ENCODE measurements around the gene PKP4. TPM values are rescaled to one million over a fixed set of nuclear protein-coding genes. Genes with fewer than 3 reads are reported as not detected.

Gene PKP4
- total RNA-seq, 1 experiment from 2014 or later: 37.3 TPM

DNA sequence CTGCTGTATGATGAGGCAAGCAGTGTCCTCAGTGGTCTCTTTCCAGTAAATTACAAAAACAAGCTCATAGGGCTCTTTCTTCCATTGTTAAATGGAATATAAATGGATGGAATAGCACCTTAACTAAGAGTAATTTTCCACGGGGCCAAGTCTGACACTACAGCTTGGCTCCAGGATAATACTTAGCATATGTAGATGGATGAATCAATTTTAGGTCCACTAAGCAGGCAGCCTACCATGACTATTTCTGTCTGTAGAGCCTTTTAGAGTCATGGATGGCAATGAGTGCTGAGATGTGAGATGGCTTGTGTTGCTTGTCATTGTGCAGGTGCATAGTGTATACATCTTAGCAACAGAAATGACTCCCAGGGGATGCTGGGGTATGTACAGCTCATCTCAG, 125.9 kb downstream of the PKP4 start:
- DNase-seq (ENCODE audit: low read depth): no peak

DNA sequence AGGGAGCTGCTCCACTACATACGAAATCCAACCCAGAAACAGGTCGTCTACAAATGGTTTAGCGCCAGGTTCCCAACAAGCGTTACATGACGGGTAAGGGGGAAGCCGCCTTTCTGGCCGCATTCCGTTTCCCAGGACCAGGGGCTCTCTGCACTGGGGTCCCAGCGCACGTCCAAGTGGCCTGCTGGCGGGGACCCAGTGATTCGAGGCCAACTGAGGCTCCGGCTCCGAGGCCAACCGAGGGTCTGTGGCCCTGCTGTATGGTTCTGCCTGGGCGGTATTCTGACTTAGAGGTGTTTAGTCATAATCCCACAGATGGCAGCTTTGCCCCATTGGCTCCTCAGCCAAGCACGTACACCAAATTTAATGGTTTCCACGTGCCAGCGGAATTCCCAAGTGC, 127.2 kb downstream of the PKP4 start:
- no peak for DNase-seq (ENCODE audit: low read depth)

DNA sequence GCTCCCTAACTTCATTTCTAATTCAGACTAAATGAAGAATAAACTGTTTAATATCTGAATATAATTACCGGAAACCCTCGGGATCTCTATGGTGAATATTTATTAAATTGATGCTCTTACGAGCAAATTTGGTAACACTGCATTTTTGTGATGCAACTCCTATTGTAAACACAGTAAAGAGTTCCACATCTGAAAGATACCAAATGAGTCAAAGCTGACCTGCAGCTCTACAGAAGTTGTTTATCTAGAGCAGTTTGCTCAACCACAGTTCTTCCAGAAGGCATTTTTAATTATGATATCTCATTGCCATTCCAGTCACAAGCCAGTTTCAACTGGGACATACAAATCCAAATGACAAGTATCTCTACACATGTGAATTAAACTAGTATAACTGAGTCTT, 129.7 kb downstream of the PKP4 start:
- no peak for DNase-seq (ENCODE audit: low read depth)

DNA sequence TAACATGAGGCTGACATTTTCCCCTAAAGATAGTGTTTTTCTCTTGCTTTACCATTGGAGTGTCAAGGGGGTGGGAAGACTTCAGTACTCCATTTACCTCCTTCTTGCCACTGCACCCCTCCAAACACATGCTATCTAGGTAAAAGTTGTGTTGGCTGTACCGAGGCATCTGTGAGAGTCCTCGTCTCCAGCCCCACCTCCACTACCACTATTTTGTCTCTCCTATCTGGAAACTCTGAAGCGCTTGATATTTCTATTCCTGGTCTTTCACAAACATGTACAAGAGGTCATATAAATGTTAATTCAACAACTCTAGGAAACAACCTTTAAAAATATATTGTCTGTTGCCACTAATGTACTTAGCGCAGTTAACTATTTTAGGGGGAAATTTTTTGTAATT, 132.6 kb downstream of the PKP4 start:
- DNase-seq (ENCODE audit: low read depth): no peak

DNA sequence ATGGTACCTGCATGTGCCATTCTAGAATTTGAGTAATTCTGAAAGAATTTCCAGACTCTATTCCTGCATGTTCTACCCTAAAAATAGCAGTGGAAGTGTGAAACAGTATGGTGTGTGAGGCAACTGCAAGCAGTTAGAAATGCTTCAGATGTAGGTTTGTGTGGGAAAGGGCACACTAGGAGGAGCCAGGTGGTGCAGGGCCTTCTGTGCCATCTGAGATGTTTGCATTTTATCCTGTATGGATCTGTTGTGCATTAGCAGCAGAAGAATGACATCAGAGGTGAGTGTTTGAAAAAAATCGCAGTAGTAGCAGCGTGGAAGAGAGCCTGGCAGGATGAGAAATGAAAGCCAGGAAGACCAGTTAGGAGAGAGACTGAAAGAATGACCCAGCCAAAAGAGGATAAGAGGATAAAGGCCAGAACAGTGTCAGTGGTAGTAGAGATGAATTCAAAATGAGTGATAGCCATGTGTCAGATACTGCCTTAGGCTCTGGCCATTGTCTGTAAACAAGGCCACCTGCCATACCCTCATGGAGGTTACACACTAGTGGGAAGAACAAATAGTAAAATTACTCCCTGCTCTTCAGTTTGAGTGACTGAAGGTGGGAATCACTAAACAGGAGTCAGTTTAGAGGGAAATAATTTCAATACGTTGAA, 142.2 kb downstream of the PKP4 start:
- DNase-seq (ENCODE audit: low read depth): no peak

DNA sequence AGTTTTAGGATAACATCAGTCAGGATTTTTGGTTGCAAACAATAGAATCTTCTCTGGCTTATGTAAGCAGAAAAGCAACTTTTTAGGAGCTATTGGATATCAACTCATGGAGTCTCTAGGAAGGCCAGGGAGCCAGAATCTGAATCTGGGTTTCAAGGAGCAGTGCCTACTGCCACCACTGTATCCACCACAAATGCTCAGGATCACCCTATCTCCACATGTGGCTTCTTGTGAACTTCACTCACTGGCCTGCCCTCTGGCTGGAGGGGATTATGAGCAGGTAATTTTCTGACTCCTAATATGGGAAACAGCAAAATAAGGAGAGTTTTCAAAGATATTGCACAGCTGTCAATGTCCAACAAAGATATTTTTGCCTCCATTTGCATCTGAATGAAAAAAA, 142.9 kb downstream of the PKP4 start:
- DNase-seq (ENCODE audit: low read depth): no peak

DNA sequence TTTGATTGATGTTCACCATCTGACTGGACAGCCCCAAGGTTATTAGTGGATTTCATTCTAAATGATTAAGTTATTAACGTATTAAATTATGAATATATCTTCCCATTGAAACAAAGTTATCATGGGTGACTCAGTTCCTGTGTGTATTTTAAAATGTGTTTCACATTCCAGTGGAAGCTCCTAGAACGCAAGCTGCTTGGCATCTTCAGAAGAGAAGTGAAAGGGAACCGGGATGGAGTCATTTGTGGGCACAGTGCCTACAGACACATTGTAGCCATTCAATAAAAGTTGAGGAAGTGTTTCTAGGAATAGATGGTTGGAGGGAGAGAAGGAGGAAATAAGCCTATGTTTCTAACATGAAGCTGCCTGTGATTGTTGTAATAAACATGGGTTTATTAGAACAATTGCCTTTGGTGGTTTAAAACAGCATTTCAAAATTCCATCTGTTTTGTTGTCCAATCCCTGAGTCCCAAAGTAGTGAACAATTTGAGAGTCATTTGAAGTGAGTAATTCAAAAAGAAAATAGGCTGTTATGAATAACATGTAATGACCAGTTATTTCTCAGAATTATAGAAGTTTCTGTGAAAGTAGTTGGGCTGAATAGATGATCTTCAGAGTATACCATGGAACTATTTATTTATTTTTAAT, 143.5 kb downstream of the PKP4 start:
- DNase-seq (ENCODE audit: low read depth): peak; percentile 88

DNA sequence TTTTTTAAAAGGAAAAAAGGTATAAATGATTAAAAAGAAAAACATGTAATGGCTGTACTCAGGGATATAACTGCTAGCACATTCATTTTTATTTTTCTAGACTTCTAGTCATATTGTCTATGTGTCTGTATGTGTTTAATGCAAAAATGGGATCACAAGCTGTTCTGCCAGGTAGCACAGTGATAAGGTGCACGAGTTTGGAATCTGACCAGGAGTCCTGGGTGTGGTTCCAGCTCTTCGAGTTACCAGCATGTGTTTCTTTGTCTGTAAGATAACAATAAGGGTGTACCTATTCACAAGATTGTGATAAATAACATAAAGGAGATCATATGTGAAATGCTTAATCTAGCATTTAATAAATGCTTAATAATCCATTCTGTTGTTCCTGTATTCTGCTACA, 145.3 kb downstream of the PKP4 start:
- no peak for DNase-seq (ENCODE audit: low read depth)

DNA sequence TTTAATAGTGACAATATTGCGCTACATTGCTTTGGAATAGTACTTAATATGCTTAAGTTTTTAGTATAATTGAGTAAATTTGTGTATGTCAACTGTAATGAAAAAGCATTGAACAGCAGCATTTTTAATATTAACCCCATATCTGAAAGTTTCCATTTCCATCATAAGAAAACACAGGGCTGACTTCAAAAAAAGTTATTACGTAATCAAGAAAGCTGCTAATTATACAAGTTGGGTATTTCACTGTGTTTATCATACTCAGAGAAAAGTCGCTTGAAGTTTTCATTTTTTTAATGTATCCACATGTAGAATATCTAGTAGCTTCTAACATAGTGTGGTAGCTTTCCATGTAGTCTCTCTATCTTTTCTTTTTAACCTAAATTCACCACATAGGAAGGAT, 146.5 kb downstream of the PKP4 start:
- no peak for DNase-seq (ENCODE audit: low read depth)

DNA sequence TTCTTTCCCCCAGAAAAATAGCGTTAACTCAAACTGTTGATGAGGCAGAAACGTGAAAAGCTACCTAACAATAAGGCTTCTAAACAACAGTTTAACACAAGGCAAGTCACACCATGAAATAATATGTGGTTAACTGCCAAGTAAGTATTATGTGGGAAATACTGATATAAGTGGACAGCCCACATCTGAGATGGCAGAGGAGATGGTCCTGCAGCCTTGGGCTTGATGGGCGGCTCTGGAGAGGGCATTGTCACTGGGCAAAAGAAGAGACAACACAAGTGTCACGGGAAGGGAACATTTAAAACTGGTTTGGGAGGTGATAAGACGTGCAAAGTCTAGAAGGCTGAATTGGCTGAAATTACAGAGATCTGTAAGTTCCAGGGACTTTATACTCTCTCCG, 147.2 kb downstream of the PKP4 start:
- no peak for DNase-seq (ENCODE audit: low read depth)

DNA sequence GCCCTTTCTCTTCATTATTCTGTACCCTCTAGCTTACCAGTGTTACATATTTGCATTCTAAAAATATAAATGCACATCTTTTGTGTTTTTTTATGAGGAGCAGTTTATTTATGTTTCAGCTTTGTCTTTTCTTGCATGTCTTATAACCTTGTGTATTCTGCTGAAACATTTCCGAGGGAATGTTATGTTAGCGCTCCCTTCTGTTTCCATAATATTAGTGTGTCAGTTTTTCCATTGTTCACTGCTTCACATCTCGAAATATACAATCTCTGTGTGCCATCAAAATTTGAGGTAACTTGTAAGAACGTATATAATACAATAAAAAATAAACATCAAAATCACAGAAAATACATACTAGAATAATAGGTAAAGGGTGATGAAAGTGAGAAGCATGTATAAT, 153.3 kb downstream of the PKP4 start:
- DNase-seq (ENCODE audit: low read depth): no peak

DNA sequence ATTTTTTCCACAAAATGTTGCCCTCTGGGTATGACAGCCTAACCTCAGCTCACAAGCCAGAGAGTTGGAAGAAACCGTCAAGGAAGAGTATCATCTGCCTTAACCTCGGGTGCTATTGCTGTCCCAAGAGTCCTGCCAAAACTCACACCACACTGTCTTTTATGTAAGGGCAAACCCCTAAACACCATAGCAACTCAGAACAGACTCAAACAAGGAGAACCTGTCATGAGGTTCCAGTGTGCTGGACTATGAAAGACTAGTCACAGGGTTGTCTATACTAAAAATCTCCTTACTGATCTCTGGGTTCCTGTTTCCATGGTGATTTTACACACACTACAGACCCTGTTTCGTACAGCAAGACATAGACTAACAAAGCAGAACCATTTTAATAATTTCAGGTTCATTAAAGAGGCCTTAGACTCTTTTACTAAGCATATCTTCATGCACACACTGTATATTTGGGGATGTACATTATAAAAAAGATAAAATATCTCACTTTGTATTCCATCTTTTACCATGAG, 159.8 kb downstream of the PKP4 start:
- DNase-seq (ENCODE audit: low read depth): no peak

DNA sequence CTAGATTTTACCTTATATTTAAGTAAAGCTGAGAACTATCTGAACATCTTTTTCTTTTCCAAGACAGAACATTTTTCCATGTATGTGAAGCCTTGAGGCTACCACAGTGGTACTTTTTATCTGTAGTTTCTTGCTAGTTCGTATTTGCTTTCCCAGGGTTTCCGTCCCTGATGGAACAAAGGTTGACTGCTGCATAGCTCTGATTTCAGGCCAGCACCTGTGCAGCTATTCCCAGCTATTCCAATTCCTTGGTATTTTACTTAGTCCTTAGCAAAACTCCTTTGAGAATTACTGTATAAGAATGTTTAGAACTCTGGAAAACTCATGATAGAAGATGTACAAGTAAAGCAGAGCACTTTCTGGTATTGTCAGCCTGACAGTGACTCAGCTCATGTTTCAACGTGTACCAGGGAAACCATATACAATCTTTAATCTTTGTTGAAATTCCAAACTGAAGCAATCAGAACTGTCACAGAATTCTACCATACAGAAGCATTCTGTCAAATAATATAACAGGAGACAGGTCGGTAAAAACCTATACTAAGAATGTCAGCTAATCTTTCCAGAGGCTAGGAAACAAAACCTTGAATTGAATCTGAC, 162.2 kb downstream of the PKP4 start:
- no peak for DNase-seq (ENCODE audit: low read depth)

DNA sequence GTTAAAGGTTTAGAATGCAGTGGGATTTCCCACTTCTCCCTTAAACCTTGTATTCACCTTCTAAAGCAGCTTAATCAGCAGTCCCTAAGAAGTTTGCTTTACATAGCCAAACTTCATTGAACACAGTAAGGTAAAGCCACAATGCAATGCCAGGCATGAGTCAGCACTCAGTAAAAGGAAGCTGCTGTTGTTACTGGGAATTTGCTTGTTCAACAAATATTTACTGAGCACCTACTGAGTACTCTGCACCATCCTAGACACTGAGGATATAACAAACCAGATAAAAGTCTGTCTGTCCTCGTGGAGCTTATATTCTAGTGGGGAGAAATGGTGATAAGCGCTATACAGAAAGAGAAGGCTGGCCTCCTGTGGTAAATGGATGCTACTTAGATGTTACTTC, 162.7 kb downstream of the PKP4 start:
- peak; percentile 68 for DNase-seq (ENCODE audit: low read depth)

DNA sequence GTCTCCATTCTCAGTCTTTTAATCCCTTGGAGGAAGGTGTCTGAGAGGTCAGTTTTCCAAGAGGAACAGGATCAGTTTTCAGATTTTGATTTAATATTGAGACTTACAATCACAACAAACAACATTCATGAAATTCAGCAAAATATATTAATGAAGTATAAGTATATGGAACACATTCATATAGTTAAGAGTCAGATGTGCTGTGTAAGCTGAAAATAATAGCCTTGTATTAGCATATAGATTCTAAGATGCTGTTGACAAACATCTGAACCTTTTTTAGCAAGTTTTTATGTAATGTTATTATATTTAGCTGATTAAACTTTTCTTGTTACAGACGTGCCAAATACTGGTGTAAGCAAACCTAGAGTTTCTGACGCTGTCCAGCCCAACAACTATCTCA, 163.9 kb downstream of the PKP4 start:
- DNase-seq (ENCODE audit: low read depth): no peak

DNA sequence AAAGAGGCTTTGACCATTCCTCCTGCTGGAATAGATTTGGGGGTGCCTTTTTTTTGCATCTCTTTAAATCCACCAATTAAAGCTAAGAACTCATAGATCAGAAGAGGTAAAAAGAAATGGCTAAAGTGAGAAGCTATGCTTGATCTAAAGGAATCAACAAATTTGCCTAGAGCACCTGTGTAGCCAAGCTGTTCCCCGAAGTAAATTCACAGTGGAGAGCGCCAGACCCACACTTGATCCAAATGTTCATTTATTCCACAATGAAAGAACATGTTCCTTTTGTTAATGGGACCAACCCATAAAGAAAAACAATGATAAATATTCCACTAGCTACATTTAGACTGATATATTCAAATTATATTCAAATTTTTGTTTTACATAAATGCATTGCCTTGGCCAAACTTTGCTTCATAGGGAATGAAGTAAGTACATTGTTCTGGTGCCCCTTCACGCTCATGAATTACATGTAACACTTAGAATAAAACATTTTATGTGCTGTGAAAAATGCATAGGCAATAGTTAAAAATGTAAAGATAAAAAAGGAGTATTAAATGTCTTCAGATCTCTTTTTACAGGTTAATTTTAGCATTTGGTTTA, 167.4 kb downstream of the PKP4 start:
- no peak for DNase-seq (ENCODE audit: low read depth)

DNA sequence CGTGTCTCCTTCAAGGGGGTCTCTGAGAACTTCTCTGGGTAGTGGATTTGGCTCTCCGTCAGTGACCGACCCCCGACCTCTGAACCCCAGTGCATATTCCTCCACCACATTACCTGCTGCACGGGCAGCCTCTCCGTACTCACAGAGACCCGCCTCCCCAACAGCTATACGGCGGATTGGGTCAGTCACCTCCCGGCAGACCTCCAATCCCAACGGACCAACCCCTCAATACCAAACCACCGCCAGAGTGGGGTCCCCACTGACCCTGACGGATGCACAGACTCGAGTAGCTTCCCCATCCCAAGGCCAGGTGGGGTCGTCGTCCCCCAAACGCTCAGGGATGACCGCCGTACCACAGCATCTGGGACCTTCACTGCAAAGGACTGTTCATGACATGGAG, 168.2 kb downstream of the PKP4 start:
- no peak for DNase-seq (ENCODE audit: low read depth)

DNA sequence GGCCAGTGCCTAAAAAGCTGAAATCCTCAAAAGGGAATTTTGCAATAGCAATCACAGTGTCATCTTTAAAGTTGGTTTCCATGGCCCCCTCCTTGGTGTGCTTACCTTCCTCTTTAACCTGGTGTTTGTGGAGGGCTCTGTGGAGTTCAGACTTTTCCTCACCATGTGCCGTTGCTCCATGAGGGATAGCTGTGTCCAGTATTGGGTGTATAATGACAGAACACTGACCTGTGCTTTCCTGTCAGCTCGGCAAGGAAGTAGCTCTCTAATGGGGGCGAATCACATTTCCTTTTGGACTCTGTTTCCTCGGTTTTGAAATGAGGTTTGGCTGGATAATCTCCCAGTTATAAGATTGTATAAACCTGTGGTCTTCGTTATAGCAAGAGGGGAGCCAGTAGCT, 172.4 kb downstream of the PKP4 start:
- DNase-seq (ENCODE audit: low read depth): no peak

DNA sequence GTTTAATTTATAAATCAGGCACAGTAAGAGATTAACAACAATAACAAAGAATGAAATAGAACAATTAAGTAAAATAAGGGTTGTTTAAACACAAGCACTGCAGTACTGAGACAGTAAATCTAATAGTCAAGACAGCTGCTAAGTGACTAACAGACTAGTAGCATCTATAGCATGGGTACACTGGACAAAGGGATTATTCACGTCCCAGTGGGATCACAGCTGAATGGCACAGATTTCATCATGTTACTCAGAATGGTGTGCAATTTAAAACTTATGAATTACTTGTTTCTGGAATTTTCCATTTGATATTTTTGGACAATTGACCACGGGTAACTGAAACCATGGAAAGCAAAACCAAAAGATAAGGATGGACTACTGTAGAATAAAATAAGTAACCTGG, 176.5 kb downstream of the PKP4 start:
- DNase-seq (ENCODE audit: low read depth): no peak

DNA sequence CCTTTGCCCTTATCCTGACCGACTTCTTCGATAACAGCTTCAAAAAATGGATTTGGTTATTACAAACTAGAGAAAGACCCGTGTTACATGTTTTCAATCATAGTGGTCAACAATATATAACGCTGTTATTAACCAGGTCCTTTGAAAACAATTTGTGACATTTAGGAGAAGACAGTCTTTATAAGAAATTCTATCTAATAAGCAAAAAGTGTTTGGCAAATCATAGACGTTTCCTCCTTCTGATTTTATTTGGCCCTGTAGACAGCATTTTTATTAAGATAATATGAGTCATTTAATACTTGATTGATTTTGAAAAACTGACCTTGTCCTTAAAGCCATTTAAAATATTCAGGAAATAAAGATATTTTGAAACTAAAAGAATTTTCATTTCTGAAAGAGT, 177.9 kb downstream of the PKP4 start:
- no peak for DNase-seq (ENCODE audit: low read depth)

DNA sequence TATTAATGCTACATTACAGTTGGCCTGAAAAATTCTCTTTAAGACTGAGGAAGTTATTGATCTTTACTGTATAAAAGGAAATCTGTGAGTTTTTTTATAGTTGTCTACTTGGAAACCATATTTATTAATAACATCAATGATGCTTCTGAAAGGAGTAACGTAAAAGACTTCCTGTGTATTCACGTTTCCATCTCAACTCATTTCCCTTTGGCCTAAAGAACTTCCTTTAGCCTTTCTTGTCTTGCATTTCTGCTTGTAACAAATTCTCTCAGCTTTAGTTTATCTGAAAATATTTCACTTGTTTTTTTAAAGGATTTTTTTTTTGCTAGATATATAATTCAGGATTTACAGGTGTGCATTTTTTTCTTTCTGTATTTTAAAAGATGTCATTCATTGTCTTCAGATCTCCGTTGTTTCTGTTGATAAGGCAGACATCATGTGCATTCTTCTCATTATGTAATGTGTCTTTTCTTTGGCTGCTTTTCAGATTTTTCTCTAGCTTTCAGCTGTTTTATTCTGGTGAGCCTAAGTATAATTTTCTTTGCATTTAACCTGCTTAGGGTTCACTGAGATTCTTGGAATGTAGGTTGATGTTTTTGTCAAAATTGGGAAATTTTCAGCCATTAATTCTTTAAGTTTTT, 179.3 kb downstream of the PKP4 start:
- no peak for DNase-seq (ENCODE audit: low read depth)

DNA sequence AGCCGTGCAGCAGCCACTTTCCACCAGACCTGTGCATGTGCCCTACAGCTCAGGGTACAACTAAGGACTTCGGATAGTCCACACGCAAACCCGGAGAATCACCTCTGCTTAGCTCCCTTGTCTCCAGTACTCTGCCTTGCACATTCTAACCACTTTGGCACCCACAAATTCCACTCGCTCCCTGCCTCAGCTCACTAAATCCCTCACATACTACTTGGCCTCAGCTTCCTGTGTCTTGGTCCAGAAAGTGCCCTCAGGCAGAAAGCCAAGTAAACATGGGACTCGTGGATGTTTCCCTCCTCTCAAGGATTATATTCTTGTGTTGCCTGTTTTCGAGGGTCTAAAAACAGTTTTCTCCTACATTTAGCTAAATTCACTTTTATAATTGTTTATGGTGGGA, 180.6 kb downstream of the PKP4 start:
- no peak for DNase-seq (ENCODE audit: low read depth)
